Naive thymus-derived CD4-positive, alpha-beta T cell (primary cell): ENCODE results near the gene PMIS2. TPM values are rescaled to one million over a fixed set of nuclear protein-coding genes. Genes with fewer than 3 reads are reported as not detected.

Experiments used
- ATAC-seq: fragments of 150-1000 bp; cut with Tn5 transposase; 2 replicates; pipeline ENCODE4 v1.10.0; 2021; ENCODE audit warnings: mild to moderate bottlenecking, moderate library complexity
- CTCF ChIA-PET: fragments of 350-600 bp; sonication (Branson Sonifier 250); formaldehyde crosslinking; loops from one replicate; lab custom pipeline; 2021; ENCODE audit warnings: antibody characterized with exemption; lab: Charles Lee
- POLR2A ChIA-PET: fragments of 350-600 bp; sonication (Branson Sonifier 250); formaldehyde crosslinking; loops from one replicate; lab custom pipeline; 2021; ENCODE audit warnings: antibody characterized with exemption, inconsistent platforms; lab: Charles Lee
- DNase-seq, 9 donors: peaks; one replicate each; pipeline versions ENCODE4 v3.0.0 to v3.0.0-alpha.2; 2020 to 2022; ENCODE audit warnings: mixed read lengths in 1 of 9
- H3K27ac ChIP-seq: one replicate; pipeline ENCODE4 v1.7.0; 2013; ENCODE audit warnings: mild to moderate bottlenecking, low read depth, low read length, moderate library complexity
- H3K27me3 ChIP-seq, 2 donors: one replicate each; pipeline ENCODE4 v1.7.0; 2013; ENCODE audit warnings: low read length in 2 of 2, mild to moderate bottlenecking in 2 of 2, moderate library complexity in 2 of 2; ENCODE audit not compliant: control insufficient read depth in 2 of 2, insufficient read depth in 2 of 2
- H3K36me3 ChIP-seq, 3 experiments: 1 replicate in 2 of 3; 2 replicates in 1 of 3; pipeline ENCODE4 v1.7.0; 2013; ENCODE audit warnings: low read length in 3 of 3, mild to moderate bottlenecking in 3 of 3, moderate library complexity in 1 of 3; ENCODE audit not compliant: insufficient read depth in 3 of 3, control insufficient read depth in 2 of 3
- H3K4me1 ChIP-seq, 2 donors: one replicate each; pipeline ENCODE4 v1.7.0; 2013; ENCODE audit warnings: low read length in 2 of 2, mild to moderate bottlenecking in 2 of 2, moderate library complexity in 1 of 2; ENCODE audit not compliant: control insufficient read depth in 2 of 2, insufficient read depth in 2 of 2
- H3K4me3 ChIP-seq: 2 replicates; pipeline ENCODE4 v1.7.0; 2013; ENCODE audit warnings: mild to moderate bottlenecking, low read length
- H3K9me3 ChIP-seq, 3 experiments: 1 replicate in 2 of 3; 2 replicates in 1 of 3; pipeline ENCODE4 v1.7.0; 2013; ENCODE audit warnings: low read length in 3 of 3; ENCODE audit not compliant: control insufficient read depth in 2 of 3
- H3K27ac Mint-ChIP-seq, 9 donors: one replicate each; pipeline ENCODE4 v1.8.0; 2020 to 2022; ENCODE audit warnings: mixed read lengths in 9 of 9, mild to moderate bottlenecking in 8 of 9, moderate library complexity in 5 of 9, inconsistent platforms in 2 of 9
- H3K27me3 Mint-ChIP-seq, 5 donors: one replicate each; pipeline ENCODE4 v1.8.0; 2021 to 2022; ENCODE audit warnings: mixed read lengths in 5 of 5, mild to moderate bottlenecking in 1 of 5
- H3K36me3 Mint-ChIP-seq, 5 donors: one replicate each; pipeline ENCODE4 v1.8.0; 2020 to 2022; ENCODE audit warnings: mixed read lengths in 5 of 5, mild to moderate bottlenecking in 3 of 5, inconsistent platforms in 1 of 5
- H3K4me1 Mint-ChIP-seq, 7 donors: one replicate each; pipeline ENCODE4 v1.8.0; 2020 to 2022; ENCODE audit warnings: mixed read lengths in 7 of 7, mild to moderate bottlenecking in 3 of 7, inconsistent platforms in 1 of 7
- H3K4me3 Mint-ChIP-seq, 10 donors: one replicate each; pipeline ENCODE4 v1.8.0; 2020 to 2022; ENCODE audit warnings: mild to moderate bottlenecking in 10 of 10, mixed read lengths in 10 of 10, moderate library complexity in 6 of 10, inconsistent platforms in 2 of 10
- H3K9me3 Mint-ChIP-seq, 11 donors: one replicate each; pipeline ENCODE4 v1.8.0; 2020 to 2022; ENCODE audit warnings: mixed read lengths in 11 of 11, mild to moderate bottlenecking in 4 of 11, inconsistent platforms in 1 of 11, moderate library complexity in 1 of 11
- intact Hi-C, 2 donors: fragments of 100-400 bp; cut with micrococcal nuclease; formaldehyde crosslinking; loops; one replicate each; pipeline ENCODE4 v1.15.1; 2023
- polyA plus RNA-seq, 2 donors: library from polyadenylated mRNA; unstranded; fragments of 300-500 nt; fragmentation: Illumina TruSeq; gene quantifications; one replicate each; pipeline ENCODE4 v1.2.3, GENCODE V29; 2021
- total RNA-seq, 6 experiments: library from RNA in 5 of 6; stranded (reverse) in 5 of 6; gene quantifications; 1 replicate in 5 of 6; 2 replicates in 1 of 6; pipeline ENCODE4 v1.2.3 and lab custom pipeline; 2021 to 2026

The PMIS2 gene
- total and polyA plus RNA-seq, 7 experiments from 2014 or later = not detected

DNA sequence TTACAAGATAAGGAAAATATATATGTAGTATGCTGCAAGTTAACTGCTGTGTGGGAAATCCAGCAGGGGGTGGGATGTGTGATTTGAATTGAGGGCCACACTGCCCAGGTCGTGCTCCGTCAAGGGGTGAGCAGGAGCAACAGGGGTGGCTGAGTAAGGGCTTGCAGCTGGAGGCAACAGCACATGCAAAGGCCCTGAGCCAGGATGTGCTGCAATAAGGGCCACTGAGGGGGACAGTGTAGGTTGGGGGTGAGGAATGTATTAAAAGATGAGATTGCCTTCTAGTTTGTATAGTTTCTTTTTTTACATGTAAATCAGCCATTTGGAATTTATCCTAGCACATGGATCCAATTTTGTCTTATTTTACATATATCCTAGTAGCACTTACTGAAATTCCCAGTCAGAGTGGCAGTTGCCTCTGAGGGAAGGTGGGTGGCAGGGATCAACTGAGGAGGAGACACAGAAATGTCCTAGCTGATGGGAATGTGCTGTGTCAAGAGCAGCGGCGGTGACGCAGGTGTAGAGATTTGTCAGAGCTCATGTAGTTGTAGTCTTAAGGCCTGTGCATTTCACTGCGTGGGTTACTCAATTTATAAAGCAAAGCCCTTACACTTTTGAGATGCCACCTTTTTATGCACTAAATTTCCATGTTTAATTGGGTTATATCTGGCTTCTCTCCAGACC is 37.5 kb downstream of the PMIS2 start:
- Histone ChIP-seq H3K36me3 (peaks cover 0 to 16% (median 0%) of the 10 kb centered on the region in 3 experiments), H3K9me3 (no peaks in the 10 kb centered on the region), H3K27me3 (no peaks in the 10 kb centered on the region), H3K4me3 (no peak overlapping the region), H3K27ac (no peak overlapping the region), H3K4me1 (peaks cover 0 to 7% of the 10 kb centered on the region in 2 donors)
- Mint-ChIP-seq H3K9me3 (peaks cover 0 to 1% (median 0%) of the 10 kb centered on the region in 11 donors), H3K4me3 (no peak overlapping the region), H3K4me1 (peaks cover 2 to 12% (median 6%) of the 10 kb centered on the region in 7 donors), H3K36me3 (peaks cover 0 to 12% (median 0%) of the 10 kb centered on the region in 5 donors), H3K27me3 (no peaks in the 10 kb centered on the region), H3K27ac (peak overlapping the region in 4 of 9 donors; percentile 8 to 68 (median 10))
- no peak for DNase-seq
- ChIA-PET CTCF (no interaction called here), POLR2A (no interaction called here)
- intact Hi-C loops = no loop called here
- no peak for ATAC-seq

DNA sequence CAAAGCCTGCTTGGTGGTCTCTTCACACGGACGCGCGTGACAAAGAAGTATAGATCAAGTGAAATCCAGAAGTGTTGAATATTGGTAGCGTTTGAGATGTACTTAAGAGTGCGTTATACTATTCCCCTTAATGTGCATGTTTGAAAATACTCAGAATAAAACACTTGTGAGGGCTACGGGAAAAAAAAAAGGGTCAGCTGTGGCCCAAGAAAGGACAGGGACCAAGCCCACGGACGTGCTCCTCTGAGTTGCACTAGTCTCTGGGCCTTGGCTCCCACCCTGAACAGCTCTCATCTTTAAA is 42.2 kb downstream of the PMIS2 start:
- Mint-ChIP-seq H3K4me3 (peak overlapping the region; percentile 91 to 100 (median 98)), H3K9me3 (peaks cover 0 to 3% (median 0%) of the 10 kb centered on the region in 11 donors), H3K27ac (peak overlapping the region; percentile 92 to 100 (median 99)), H3K4me1 (peaks cover 8 to 35% (median 22%) of the 10 kb centered on the region in 7 donors), H3K27me3 (no peaks in the 10 kb centered on the region), H3K36me3 (peaks cover 12 to 26% (median 14%) of the 10 kb centered on the region in 5 donors)
- peak overlapping the region; percentile 89 for H3K27ac ChIP-seq
- H3K9me3 ChIP-seq = no peaks in the 10 kb centered on the region
- DNase-seq = no peak
- H3K36me3 ChIP-seq = peaks cover 15 to 35% (median 19%) of the 10 kb centered on the region in 3 experiments
- H3K4me3 ChIP-seq = peak overlapping the region; percentile 89
- ATAC-seq = no peak
- intact Hi-C loops = loop anchor here (1.0 to 5.0 kb wide), 10 partner anchors 15 to 487 kb away; partner anchors contain the start of genes COX6B1 (in 2 of the 2), HAUS5 (in 2 of the 2), TMEM147 (in 2 of the 2) and KMT2B (in 1 of the 2)
- POLR2A ChIA-PET = interaction anchor here (0.9 to 1.2 kb wide), 4 partner anchors 15 to 116 kb away, joined by 3 to 5 read pairs (median 4); partner anchors contain the start of genes PSENEN and U2AF1L4
- CTCF ChIA-PET = no interaction called here
- no peaks in the 10 kb centered on the region for H3K27me3 ChIP-seq
- H3K4me1 ChIP-seq = peaks cover 6 to 15% of the 10 kb centered on the region in 2 donors

DNA sequence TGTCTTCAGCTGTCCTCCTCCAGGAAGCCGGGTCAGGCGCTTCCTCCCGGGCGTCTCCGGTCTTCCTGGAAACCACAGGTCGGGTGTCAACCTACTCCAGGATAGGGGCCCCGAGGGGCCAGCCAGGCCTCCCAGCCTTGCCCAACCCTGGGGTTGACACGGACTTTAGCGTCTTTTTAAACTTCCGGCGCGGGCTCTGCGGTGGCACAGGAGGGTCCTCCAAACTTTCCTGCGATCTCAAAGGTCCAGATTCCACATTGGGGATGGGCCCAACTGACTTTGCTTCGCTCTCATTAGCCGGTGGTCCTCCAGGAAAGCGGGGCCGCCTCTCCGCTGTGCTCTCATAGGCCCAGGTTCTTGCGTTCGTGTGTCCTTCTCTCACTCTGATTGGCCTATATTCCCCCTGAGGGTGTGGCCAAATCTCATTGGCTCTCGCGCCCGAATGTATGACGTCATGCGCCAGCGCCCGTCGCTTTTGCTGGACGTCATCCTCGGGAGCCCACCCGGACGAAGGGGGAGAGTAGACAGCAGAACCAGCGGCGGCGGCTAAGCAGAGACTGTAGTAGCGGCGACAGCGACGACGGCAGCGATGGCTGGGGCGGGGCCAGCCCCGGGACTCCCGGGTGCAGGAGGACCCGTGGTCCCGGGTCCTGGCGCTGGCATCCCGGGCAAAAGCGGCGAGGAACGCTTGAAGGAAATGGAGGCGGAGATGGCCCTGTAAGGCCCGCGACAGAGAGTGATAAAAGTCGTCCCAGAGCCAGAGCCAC is 42.8 kb downstream of the PMIS2 start, which contains the start of gene RBM42:
RBM42 (plus strand) TSS at position 472 of the 767 bp plus-strand sequence; CDS start at position 590, 118 bp downstream.
- Mint-ChIP-seq H3K27ac (peak within 1 kb of the TSS; percentile 92 to 100 (median 99)), H3K36me3 (peaks cover 14 to 29% (median 18%) of the 10 kb centered on the region in 5 donors), H3K9me3 (peaks cover 0 to 3% (median 0%) of the 10 kb centered on the region in 11 donors), H3K27me3 (no peaks in the 10 kb centered on the region), H3K4me3 (peak within 1 kb of the TSS; percentile 91 to 100 (median 98)), H3K4me1 (peaks cover 12 to 35% (median 25%) of the 10 kb centered on the region in 7 donors)
- Histone ChIP-seq H3K9me3 (no peaks in the 10 kb centered on the region), H3K4me3 (peak within 1 kb of the TSS; percentile 89), H3K27me3 (no peaks in the 10 kb centered on the region), H3K27ac (peak within 1 kb of the TSS; percentile 89), H3K4me1 (peaks cover 6 to 15% of the 10 kb centered on the region in 2 donors), H3K36me3 (peaks cover 15 to 40% (median 22%) of the 10 kb centered on the region in 3 experiments)
- POLR2A ChIA-PET = interaction anchor here (0.6 to 1.2 kb wide), 6 partner anchors 15 to 272 kb away, joined by 3 to 5 read pairs (median 4); partner anchors contain the start of genes HAUS5, PSENEN and U2AF1L4
- DNase-seq (peak; percentile 87 to 98 (median 97)), ATAC-seq (peak; percentile 100)
- intact Hi-C loops = loop anchor here (1.0 to 5.0 kb wide), 10 partner anchors 15 to 488 kb away; partner anchors contain the start of genes COX6B1 (in 2 of the 2), HAUS5 (in 2 of the 2), TMEM147 (in 2 of the 2) and KMT2B (in 1 of the 2)
- CTCF ChIA-PET = no interaction called here

DNA sequence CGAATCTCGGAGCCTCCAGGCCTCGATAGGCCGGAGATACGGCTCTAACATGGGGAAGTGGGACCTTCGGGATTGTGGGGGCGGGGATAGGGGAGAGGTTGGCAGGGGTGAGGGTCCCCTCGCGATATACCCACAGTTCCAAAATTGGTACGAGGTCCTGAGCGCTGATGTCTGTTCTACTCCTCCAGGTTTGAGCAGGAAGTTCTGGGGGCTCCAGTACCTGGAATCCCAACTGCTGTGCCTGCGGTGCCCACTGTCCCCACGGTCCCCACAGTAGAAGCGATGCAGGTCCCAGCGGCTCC is 43.3 kb downstream of the PMIS2 start:
- H3K27me3 ChIP-seq = no peaks in the 10 kb centered on the region
- no peak for ATAC-seq
- H3K36me3 ChIP-seq = peaks cover 15 to 46% (median 22%) of the 10 kb centered on the region in 3 experiments
- H3K4me1 ChIP-seq = peaks cover 6 to 15% of the 10 kb centered on the region in 2 donors
- no peak for DNase-seq
- Mint-ChIP-seq H3K4me3 (peak overlapping the region; percentile 91 to 100 (median 98)), H3K4me1 (peaks cover 12 to 35% (median 25%) of the 10 kb centered on the region in 7 donors), H3K9me3 (peaks cover 0 to 3% (median 0%) of the 10 kb centered on the region in 11 donors), H3K27ac (peak overlapping the region; percentile 92 to 100 (median 99)), H3K36me3 (peaks cover 14 to 34% (median 18%) of the 10 kb centered on the region in 5 donors), H3K27me3 (no peaks in the 10 kb centered on the region)
- peak overlapping the region; percentile 89 for H3K27ac ChIP-seq
- intact Hi-C loops = loop anchor here (2.0 to 5.0 kb wide), 2 partner anchors 88 to 488 kb away; partner anchors contain the start of gene KMT2B (in 1 of the 2)
- ChIA-PET CTCF (no interaction called here), POLR2A (interaction anchor here (0.6 to 1.7 kb wide), 6 partner anchors 9 to 272 kb away, joined by 3 to 7 read pairs (median 4); partner anchors contain the start of gene HAUS5)
- no peaks in the 10 kb centered on the region for H3K9me3 ChIP-seq
- peak overlapping the region; percentile 89 for H3K4me3 ChIP-seq

DNA sequence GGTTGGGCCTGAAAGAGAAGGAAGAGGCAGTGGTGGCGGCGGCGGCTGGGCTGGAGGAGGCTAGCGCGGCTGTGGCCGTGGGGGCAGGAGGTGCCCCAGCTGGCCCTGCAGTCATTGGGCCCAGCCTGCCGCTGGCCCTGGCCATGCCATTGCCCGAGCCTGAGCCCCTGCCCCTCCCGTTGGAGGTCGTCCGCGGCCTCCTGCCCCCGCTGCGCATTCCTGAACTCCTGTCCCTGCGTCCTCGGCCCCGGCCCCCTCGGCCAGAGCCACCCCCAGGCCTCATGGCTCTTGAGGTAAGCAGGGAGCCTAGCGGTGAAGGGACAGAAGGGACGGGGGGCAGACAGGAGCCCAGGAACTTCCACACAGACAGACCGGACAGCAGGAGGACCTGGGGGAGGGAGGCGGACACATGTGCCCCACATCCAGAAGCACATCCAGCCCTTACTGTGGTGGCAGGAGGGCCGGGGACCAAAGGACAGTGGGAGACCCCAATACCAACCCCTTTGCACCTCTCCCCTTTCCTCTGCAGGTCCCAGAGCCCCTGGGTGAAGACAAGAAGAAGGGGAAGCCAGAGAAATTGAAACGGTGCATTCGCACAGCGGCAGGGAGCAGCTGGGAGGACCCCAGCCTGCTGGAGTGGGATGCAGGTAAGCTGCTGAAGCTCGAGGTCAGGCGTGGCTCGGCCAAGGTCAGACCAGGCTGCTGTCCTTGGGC is 47.9 kb downstream of the PMIS2 start:
- POLR2A ChIA-PET = interaction anchor here (0.8 kb wide), 1 partner anchor 14 kb away, joined by 3 read pairs; the partner anchor contains the start of gene COX6B1
- no peak overlapping the region for H3K27ac Mint-ChIP-seq
- Histone ChIP-seq H3K27ac (no peak overlapping the region), H3K4me3 (no peak overlapping the region), H3K4me1 (peaks cover 6 to 8% of the 10 kb centered on the region in 2 donors), H3K36me3 (peaks cover 15 to 85% (median 22%) of the 10 kb centered on the region in 3 experiments), H3K27me3 (no peaks in the 10 kb centered on the region), H3K9me3 (no peaks in the 10 kb centered on the region)
- CTCF ChIA-PET = interaction anchor here (0.7 kb wide), 1 partner anchor 14 kb away, joined by 3 read pairs; the partner anchor contains the start of gene COX6B1
- intact Hi-C loops = no loop called here
- H3K4me1 Mint-ChIP-seq = peaks cover 8 to 25% (median 15%) of the 10 kb centered on the region in 7 donors
- DNase-seq (no peak), ATAC-seq (no peak)
- no peak overlapping the region for H3K4me3 Mint-ChIP-seq
- H3K36me3 Mint-ChIP-seq = peaks cover 24 to 57% (median 26%) of the 10 kb centered on the region in 5 donors
- peaks cover 0 to 1% (median 0%) of the 10 kb centered on the region in 11 donors for H3K9me3 Mint-ChIP-seq
- H3K27me3 Mint-ChIP-seq = no peaks in the 10 kb centered on the region
